IMR-90 (cell line): Measurements from ENCODE around the gene GTF2F1. TPM values are rescaled to one million over a fixed set of nuclear protein-coding genes. Genes with fewer than 3 reads are reported as not detected.
A peak's percentile ranks its signal among the peaks of the same experiment; 100 is the strongest.

ENCODE experiments used
- ATAC-seq: fragments of 200-7000 bp; cut with Tn5 transposase; 2 replicates; pipeline ENCODE4 v1.9.1; 2020; ENCODE audit warnings: low read depth, mild to moderate bottlenecking, moderate library complexity
- BruUV-seq: library from RNA; stranded (reverse); fragments of 400-500 nt; replicated peaks from 2 replicates; lab custom pipeline; 2021; lab: Mats Ljungman, UMichigan
- CTCF ChIA-PET: fragments of 300-600 bp; formaldehyde crosslinking; extraction: SDS; loops from one replicate; lab custom pipeline; 2021; ENCODE audit warnings: antibody characterized with exemption; lab: Yijun Ruan, JAX
- POLR2A ChIA-PET: fragments of 300-600 bp; sonication (Branson Sonifier 250); formaldehyde crosslinking; loops from one replicate; lab custom pipeline; 2022; ENCODE audit warnings: antibody characterized with exemption; ENCODE audit not compliant: unreplicated experiment; lab: Charles Lee
- DNase-seq: peaks from one replicate; pipeline ENCODE4 v3.0.0; 2013
- H2AFZ ChIP-seq: replicated peaks from 2 replicates; pipeline ENCODE3; 2013; ENCODE audit warnings: low read length, mild to moderate bottlenecking; ENCODE audit not compliant: poor library complexity
- H2AK5ac ChIP-seq: 2 replicates; pipeline ENCODE4 v1.6.1; 2013; ENCODE audit warnings: low read depth, low read length, inconsistent platforms
- H2AK9ac ChIP-seq: replicated peaks from 2 replicates; pipeline ENCODE3; 2013; ENCODE audit warnings: mild to moderate bottlenecking, low read depth, low read length, moderate library complexity; ENCODE audit not compliant: poor library complexity
- H2BK120ac ChIP-seq: 2 replicates; pipeline ENCODE4 v1.6.1; 2013; ENCODE audit warnings: low read depth, low read length, inconsistent platforms
- H2BK15ac ChIP-seq: 3 replicates; pipeline ENCODE4 v1.6.1; 2013; ENCODE audit warnings: low read depth, low read length, inconsistent platforms
- H2BK20ac ChIP-seq: 2 replicates; pipeline ENCODE4 v1.6.1; 2013; ENCODE audit warnings: low read depth, mild to moderate bottlenecking, inconsistent platforms, low read length, moderate library complexity
- H2BK5ac ChIP-seq: 2 replicates; pipeline ENCODE4 v1.6.1; 2013; ENCODE audit warnings: mild to moderate bottlenecking, low read depth, low read length, inconsistent platforms; ENCODE audit not compliant: poor library complexity, severe bottlenecking
- H3K14ac ChIP-seq: replicated peaks from 2 replicates; pipeline ENCODE4 v1.6.1; 2013; ENCODE audit warnings: low read depth, low read length, inconsistent platforms
- H3K18ac ChIP-seq: 2 replicates; pipeline ENCODE4 v1.6.1; 2013; ENCODE audit warnings: low read depth, low read length, control low read depth
- H3K23ac ChIP-seq: 2 replicates; pipeline ENCODE4 v1.6.1; 2013; ENCODE audit warnings: low read depth, low read length, inconsistent platforms
- H3K27ac ChIP-seq: 2 replicates; pipeline ENCODE4 v1.5.1; 2013; ENCODE audit warnings: mild to moderate bottlenecking, control low read depth, low read length; ENCODE audit not compliant: insufficient read depth
- H3K27me3 ChIP-seq: 2 replicates; pipeline ENCODE4 v1.6.1; 2013; ENCODE audit warnings: low read length; ENCODE audit not compliant: control insufficient read depth, insufficient read depth
- H3K36me3 ChIP-seq: 2 replicates; pipeline ENCODE4 v1.6.1; 2013; ENCODE audit warnings: low read length, mixed read lengths; ENCODE audit not compliant: control insufficient read depth, insufficient read depth
- H3K4ac ChIP-seq: 2 replicates; pipeline ENCODE4 v1.6.1; 2013; ENCODE audit warnings: low read depth, low read length, inconsistent platforms
- H3K4me1 ChIP-seq: 2 replicates; pipeline ENCODE4 v1.6.1; 2013; ENCODE audit warnings: low read length, mixed read lengths; ENCODE audit not compliant: control insufficient read depth, insufficient read depth
- H3K4me2 ChIP-seq: 2 replicates; pipeline ENCODE4 v1.6.1; 2013; ENCODE audit warnings: low read depth, mild to moderate bottlenecking, control low read depth, low read length, moderate library complexity
- H3K4me3 ChIP-seq: 2 replicates; pipeline ENCODE4 v1.5.1; 2013; ENCODE audit warnings: low read depth, mild to moderate bottlenecking, control low read depth, low read length, moderate library complexity; ENCODE audit not compliant: insufficient read depth
- H3K56ac ChIP-seq: 2 replicates; pipeline ENCODE4 v1.6.1; 2013; ENCODE audit warnings: low read length, inconsistent platforms; ENCODE audit not compliant: insufficient read depth; ENCODE audit errors: extremely low read depth
- H3K79me1 ChIP-seq, 2 experiments: 2 replicates each; pipeline ENCODE4 v1.6.1; 2013; ENCODE audit warnings: low read length in 2 of 2, inconsistent platforms in 1 of 2, low read depth in 1 of 2
- H3K9ac ChIP-seq: 2 replicates; pipeline ENCODE4 v1.6.1; 2013; ENCODE audit warnings: low read depth, low read length, control low read depth
- H3K9me1 ChIP-seq: 2 replicates; pipeline ENCODE4 v1.6.1; 2013; ENCODE audit warnings: low read length, inconsistent platforms; ENCODE audit not compliant: insufficient read depth
- H3K9me3 ChIP-seq: 2 replicates; pipeline ENCODE4 v1.6.1; 2013; ENCODE audit warnings: low read length; ENCODE audit not compliant: control insufficient read depth, insufficient read depth
- H4K20me1 ChIP-seq: 2 replicates; pipeline ENCODE4 v1.6.1; 2013; ENCODE audit warnings: low read length, inconsistent platforms; ENCODE audit not compliant: insufficient read depth
- H4K5ac ChIP-seq: 2 replicates; pipeline ENCODE4 v1.6.1; 2013; ENCODE audit warnings: mild to moderate bottlenecking, low read depth, low read length, control low read depth
- H4K8ac ChIP-seq, 2 experiments: 2 replicates each; pipeline ENCODE4 v1.6.1; 2013; ENCODE audit warnings: low read depth in 2 of 2, low read length in 2 of 2, control low read depth in 1 of 2, inconsistent platforms in 1 of 2
- H4K91ac ChIP-seq: 2 replicates; pipeline ENCODE4 v1.6.1; 2013; ENCODE audit warnings: low read depth, low read length, inconsistent platforms; ENCODE audit not compliant: insufficient read depth
- BHLHE40 ChIP-seq: fragments of 150-350 bp; IDR thresholded peaks from 2 replicates; pipeline ENCODE4 v1.6.1; 2016; ENCODE audit warnings: mild to moderate bottlenecking, low read depth, low read length
- CEBPB ChIP-seq: IDR thresholded peaks from 2 replicates; pipeline ENCODE4 v1.6.1; 2012; ENCODE audit warnings: low read depth, low read length, improper control_type of control experiment
- CHD1 ChIP-seq: IDR thresholded peaks from 2 replicates; pipeline ENCODE4 v1.6.1; 2012; ENCODE audit warnings: low read depth, low read length, improper control_type of control experiment
- FOS ChIP-seq: fragments of 150-350 bp; IDR thresholded peaks from 2 replicates; pipeline ENCODE4 v1.6.1; 2016; ENCODE audit warnings: low read depth, low read length
- MAZ ChIP-seq: IDR thresholded peaks from 2 replicates; pipeline ENCODE4 v1.6.1; 2012; ENCODE audit warnings: low read depth, mild to moderate bottlenecking, low read length, improper control_type of control experiment, moderate library complexity, borderline replicate concordance
- MXI1 ChIP-seq: IDR thresholded peaks from 2 replicates; pipeline ENCODE4 v1.6.1; 2012; ENCODE audit warnings: low read depth, mild to moderate bottlenecking, low read length, moderate library complexity, borderline replicate concordance
- NFE2L2 ChIP-seq: fragments of 150-350 bp; IDR thresholded peaks from 2 replicates; pipeline ENCODE4 v1.6.1; 2016; ENCODE audit warnings: low read depth, mild to moderate bottlenecking, low read length
- RAD21 ChIP-seq: IDR thresholded peaks from 2 replicates; pipeline ENCODE4 v1.6.1; 2012; ENCODE audit warnings: low read length, improper control_type of control experiment
- RCOR1 ChIP-seq: IDR thresholded peaks from 2 replicates; pipeline ENCODE4 v1.6.1; 2012; ENCODE audit warnings: mild to moderate bottlenecking, low read length, improper control_type of control experiment; ENCODE audit not compliant: insufficient replicate concordance
- SMC3 ChIP-seq: fragments of 150-350 bp; IDR thresholded peaks from 2 replicates; pipeline ENCODE4 v1.6.1; 2016; ENCODE audit warnings: low read depth, mild to moderate bottlenecking, antibody characterized with exemption, low read length, moderate library complexity
- WGBS, 2 experiments: methylation state at CpG; one replicate each; pipeline versions ENCODE4 v1.1.5 to v1.1.7; 2013; ENCODE audit warnings: missing lambda C conversion rate in 2 of 2; ENCODE audit not compliant: insufficient read length in 1 of 2; ENCODE audit errors: extremely low coverage in 2 of 2; 5-methylcytosine and 5-hydroxymethylcytosine counted together
- dilution Hi-C: fragments of 300-500 bp; cut with HindIII; formaldehyde crosslinking; loops from one replicate; pipeline ENCODE4 v1.14.3; 2018; ENCODE audit warnings: low sequenced_read_pairs; ENCODE audit not compliant: unreplicated experiment
- in situ Hi-C: fragments of 300-500 bp; cut with MboI; formaldehyde crosslinking; loops from 3 replicates; pipeline ENCODE4 v1.14.3; 2019; ENCODE audit warnings: low sequenced_read_pairs, inconsistent platforms, mixed read lengths
- intact Hi-C: fragments of 100-400 bp; cut with micrococcal nuclease; formaldehyde crosslinking; loops from 2 replicates; pipeline ENCODE4 v1.10.0; 2022
- polyA plus RNA-seq, 3 experiments: library from polyadenylated mRNA; depleted of rRNA; stranded (reverse); fragments of >200 nt; gene quantifications; 2 replicates each; pipeline ENCODE4 v1.2.3, GENCODE V29; 2012; ENCODE audit warnings: low replicate concordance in 1 of 3
- total RNA-seq: library from RNA; depleted of rRNA; stranded (reverse); fragments of >200 nt; gene quantifications from 2 replicates; pipeline ENCODE4 v1.2.3, GENCODE V29; 2012
- TF ChIP-seq, protein P1 (sequence below): conservative IDR thresholded peaks from 2 replicates; pipeline ENCODE4 v1.5.1; 2012; ENCODE audit warnings: mild to moderate bottlenecking, low read depth, low read length, improper control_type of control experiment
- TF ChIP-seq, protein P2 (sequence below): fragments of 150-350 bp; IDR thresholded peaks from 2 replicates; pipeline ENCODE4 v1.6.1; 2017; ENCODE audit warnings: mild to moderate bottlenecking, antibody characterized with exemption, low read length, low read depth

Gene GTF2F1
- total and polyA plus RNA-seq, 2 of the 4 experiments (the other 2 are of a cell fraction): 43.7 to 51.4 TPM

GRCh38 chr19:6417713-6418561 is 25.0 kb upstream of the GTF2F1 start (continued):
- TF ChIP-seq RAD21: peak; percentile 37
- TF ChIP-seq CHD1: no peak

GRCh38 chr19:6416658-6417405 is 23.9 kb upstream of the GTF2F1 start:
- no peak overlapping the region for H3K18ac ChIP-seq
- H4K8ac ChIP-seq: no peak overlapping the region
- no peak overlapping the region for H2BK120ac ChIP-seq
- H3K36me3 ChIP-seq: peaks cover 80% of the 10 kb centered on the region
- H3K56ac ChIP-seq: no peak overlapping the region
- H3K79me1 ChIP-seq: peaks cover 0 to 38% of the 10 kb centered on the region in 2 experiments; a peak in 2 of 4 replicates
- H3K27me3 ChIP-seq: no peaks in the 10 kb centered on the region
- H3K9me3 ChIP-seq: no peaks in the 10 kb centered on the region
- peaks cover 46% of the 10 kb centered on the region for H4K20me1 ChIP-seq
- POLR2A ChIA-PET: no interaction called here
- CTCF ChIA-PET: no interaction called here
- no peak overlapping the region for H3K4me2 ChIP-seq
- DNase-seq: no peak
- no peak overlapping the region for H4K5ac ChIP-seq
- no TSS peak for BruUV-seq
- no peak overlapping the region for H2BK5ac ChIP-seq
- no peak overlapping the region for H3K27ac ChIP-seq
- H2BK20ac ChIP-seq: no peak overlapping the region
- no peak overlapping the region for H2AK5ac ChIP-seq
- dilution Hi-C loops (no loop called here), intact Hi-C loops (loop anchor here (10.0 kb wide), 1 partner anchor 372 kb away; no protein-coding TSS in a partner anchor), in situ Hi-C loops (no loop called here)
- 84% methylated on average over 5 of the region's 29 CpGs; no CpG with 5 or more reads in 1 of the 2 experiments for WGBS, 2 experiments
- ATAC-seq: no peak
- H2BK15ac ChIP-seq: no peak overlapping the region
- no peak overlapping the region for H3K4me3 ChIP-seq
- H3K9me1 ChIP-seq: no peaks in the 10 kb centered on the region
- H3K4ac ChIP-seq: no peak overlapping the region
- H3K9ac ChIP-seq: no peak overlapping the region
- no peak overlapping the region for H3K23ac ChIP-seq
- no peak overlapping the region for H3K14ac ChIP-seq
- H4K91ac ChIP-seq: no peak overlapping the region
- H2AFZ ChIP-seq: no peak overlapping the region
- H2AK9ac ChIP-seq: no peak overlapping the region
- no peaks in the 10 kb centered on the region for H3K4me1 ChIP-seq
- TF ChIP-seq RCOR1 (no peak), MXI1 (no peak), CEBPB (no peak), MAZ (no peak), RAD21 (no peak), FOS (no peak), NFE2L2 (no peak), BHLHE40 (no peak), CHD1 (no peak), SMC3 (no peak)
- TF ChIP-seq, protein P1, sequence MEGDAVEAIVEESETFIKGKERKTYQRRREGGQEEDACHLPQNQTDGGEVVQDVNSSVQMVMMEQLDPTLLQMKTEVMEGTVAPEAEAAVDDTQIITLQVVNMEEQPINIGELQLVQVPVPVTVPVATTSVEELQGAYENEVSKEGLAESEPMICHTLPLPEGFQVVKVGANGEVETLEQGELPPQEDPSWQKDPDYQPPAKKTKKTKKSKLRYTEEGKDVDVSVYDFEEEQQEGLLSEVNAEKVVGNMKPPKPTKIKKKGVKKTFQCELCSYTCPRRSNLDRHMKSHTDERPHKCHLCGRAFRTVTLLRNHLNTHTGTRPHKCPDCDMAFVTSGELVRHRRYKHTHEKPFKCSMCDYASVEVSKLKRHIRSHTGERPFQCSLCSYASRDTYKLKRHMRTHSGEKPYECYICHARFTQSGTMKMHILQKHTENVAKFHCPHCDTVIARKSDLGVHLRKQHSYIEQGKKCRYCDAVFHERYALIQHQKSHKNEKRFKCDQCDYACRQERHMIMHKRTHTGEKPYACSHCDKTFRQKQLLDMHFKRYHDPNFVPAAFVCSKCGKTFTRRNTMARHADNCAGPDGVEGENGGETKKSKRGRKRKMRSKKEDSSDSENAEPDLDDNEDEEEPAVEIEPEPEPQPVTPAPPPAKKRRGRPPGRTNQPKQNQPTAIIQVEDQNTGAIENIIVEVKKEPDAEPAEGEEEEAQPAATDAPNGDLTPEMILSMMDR: no peak
- TF ChIP-seq, protein P2, sequence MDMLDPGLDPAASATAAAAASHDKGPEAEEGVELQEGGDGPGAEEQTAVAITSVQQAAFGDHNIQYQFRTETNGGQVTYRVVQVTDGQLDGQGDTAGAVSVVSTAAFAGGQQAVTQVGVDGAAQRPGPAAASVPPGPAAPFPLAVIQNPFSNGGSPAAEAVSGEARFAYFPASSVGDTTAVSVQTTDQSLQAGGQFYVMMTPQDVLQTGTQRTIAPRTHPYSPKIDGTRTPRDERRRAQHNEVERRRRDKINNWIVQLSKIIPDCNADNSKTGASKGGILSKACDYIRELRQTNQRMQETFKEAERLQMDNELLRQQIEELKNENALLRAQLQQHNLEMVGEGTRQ: no peak
